Neural progenitor cell (in vitro differentiated cells): Measurements from ENCODE around the gene ISG15. TPM values are rescaled to one million over a fixed set of nuclear protein-coding genes. Genes with fewer than 3 reads are reported as not detected.
A peak's percentile ranks its signal among the peaks of the same experiment; 100 is the strongest.

ENCODE experiments used
- DNase-seq: peaks from one replicate; pipeline ENCODE4 v3.0.0-alpha.2; 2016; ENCODE audit warnings: low spot score
- H2AFZ ChIP-seq: fragments of 200-600 bp; sonication (generic); replicated peaks from 2 replicates; pipeline ENCODE4 v1.6.1; 2016; ENCODE audit warnings: antibody characterized with exemption
- H3F3A ChIP-seq: fragments of 200-600 bp; sonication (generic); 2 replicates; pipeline ENCODE4 v1.6.1; 2016; ENCODE audit warnings: antibody characterized with exemption, low read depth
- H3K27ac ChIP-seq: fragments of 200-600 bp; sonication (generic); 2 replicates; pipeline ENCODE4 v1.5.1; 2016; ENCODE audit warnings: mild to moderate bottlenecking
- H3K27me3 ChIP-seq: fragments of 200-600 bp; sonication (generic); 2 replicates; pipeline ENCODE4 v1.6.1; 2016; ENCODE audit warnings: mild to moderate bottlenecking, moderate library complexity
- H3K36me3 ChIP-seq: fragments of 200-600 bp; sonication (generic); 2 replicates; pipeline ENCODE4 v1.5.1; 2016
- H3K4me1 ChIP-seq: fragments of 200-600 bp; sonication (generic); 2 replicates; pipeline ENCODE4 v1.6.1; 2016; ENCODE audit warnings: mixed run types
- H3K4me2 ChIP-seq: fragments of 200-600 bp; sonication (generic); 2 replicates; pipeline ENCODE4 v1.6.1; 2016
- H3K4me3 ChIP-seq: fragments of 200-600 bp; sonication (generic); 2 replicates; pipeline ENCODE4 v1.5.1; 2016
- H3K79me2 ChIP-seq: fragments of 200-600 bp; sonication (generic); 2 replicates; pipeline ENCODE4 v1.6.1; 2016; ENCODE audit warnings: low read depth
- H3K9ac ChIP-seq: fragments of 200-600 bp; sonication (generic); 2 replicates; pipeline ENCODE4 v1.6.1; 2016
- H3K9me3 ChIP-seq: fragments of 200-600 bp; sonication (generic); 2 replicates; pipeline ENCODE4 v1.5.1; 2016; ENCODE audit warnings: low read depth
- H4K20me1 ChIP-seq: fragments of 200-600 bp; sonication (generic); 2 replicates; pipeline ENCODE4 v1.6.1; 2016; ENCODE audit warnings: low read depth
- H3K27ac Mint-ChIP-seq: 3 replicates; pipeline ENCODE4 v1.8.0; 2021; ENCODE audit warnings: mixed read lengths
- H3K27me3 Mint-ChIP-seq: 2 replicates; pipeline ENCODE4 v1.8.0; 2022; ENCODE audit warnings: low read depth, mild to moderate bottlenecking, inconsistent platforms, moderate library complexity, mixed read lengths; ENCODE audit not compliant: insufficient read depth
- H3K36me3 Mint-ChIP-seq: 3 replicates; pipeline ENCODE4 v1.8.0; 2021; ENCODE audit warnings: mixed read lengths
- H3K4me1 Mint-ChIP-seq: 3 replicates; pipeline ENCODE4 v1.8.0; 2021; ENCODE audit warnings: mixed read lengths
- H3K4me3 Mint-ChIP-seq: 3 replicates; pipeline ENCODE4 v1.8.0; 2021; ENCODE audit warnings: mild to moderate bottlenecking, moderate library complexity, mixed read lengths
- H3K9me3 Mint-ChIP-seq: 3 replicates; pipeline ENCODE4 v1.8.0; 2020; ENCODE audit warnings: mixed read lengths
- CTCF ChIP-seq: fragments of 200-600 bp; sonication (generic); IDR thresholded peaks from 2 replicates; pipeline ENCODE4 v1.5.1; 2017; ENCODE audit warnings: antibody characterized with exemption, mild to moderate bottlenecking
- EZH2 ChIP-seq: fragments of 200-600 bp; sonication (generic); IDR thresholded peaks from 2 replicates; pipeline ENCODE4 v1.6.1; 2017; ENCODE audit warnings: antibody characterized with exemption, mild to moderate bottlenecking, moderate library complexity
- EZH2phosphoT487 ChIP-seq: fragments of 200-600 bp; sonication (generic); IDR thresholded peaks from 2 replicates; pipeline ENCODE4 v1.6.1; 2017; ENCODE audit warnings: antibody characterized with exemption
- total RNA-seq: library from RNA; depleted of rRNA; stranded (reverse); fragments of >200 nt; gene quantifications from 2 replicates; pipeline ENCODE4 v1.2.3, GENCODE V29; 2015; ENCODE audit warnings: low replicate concordance

Gene ISG15
- total RNA-seq, 1 donor from 2014 or later = 22.4 TPM

- Mint-ChIP-seq H3K4me1 (no peaks in the 10 kb centered on the region), H3K9me3 (no peaks in the 10 kb centered on the region), H3K27me3 (peaks cover 2% of the 10 kb centered on the region), H3K4me3 (no peak overlapping the region), H3K36me3 (peaks cover 10% of the 10 kb centered on the region), H3K27ac (no peak overlapping the region)
- TF ChIP-seq EZH2 (no peak), EZH2phosphoT487 (no peak), CTCF (no peak)
- no peak for DNase-seq
- peaks cover 3% of the 10 kb centered on the region for H3F3A ChIP-seq
- no peaks in the 10 kb centered on the region for H3K36me3 ChIP-seq
- peaks cover 6% of the 10 kb centered on the region for H4K20me1 ChIP-seq
- H3K9ac ChIP-seq = no peak overlapping the region
- no peaks in the 10 kb centered on the region for H3K4me1 ChIP-seq
- no peaks in the 10 kb centered on the region for H3K79me2 ChIP-seq
- no peaks in the 10 kb centered on the region for H3K27me3 ChIP-seq
- H3K27ac ChIP-seq = no peak overlapping the region
- H3K4me2 ChIP-seq = no peak overlapping the region
- no peaks in the 10 kb centered on the region for H3K9me3 ChIP-seq
- no peak overlapping the region for H3K4me3 ChIP-seq
- no peak overlapping the region for H2AFZ ChIP-seq
Measured at GRCh38 chr1:1050577-1051052, 37.3 kb downstream of the ISG15 start.

GRCh38 chr1:1051127-1051810 lies 38.0 kb downstream of the ISG15 start:
- H3K27me3 Mint-ChIP-seq = peaks cover 5% of the 10 kb centered on the region
- peaks cover 3% of the 10 kb centered on the region for H3F3A ChIP-seq
- no peaks in the 10 kb centered on the region for H3K27me3 ChIP-seq
- H3K4me3 Mint-ChIP-seq = no peak overlapping the region
- H3K4me2 ChIP-seq = no peak overlapping the region
- no peak overlapping the region for H3K27ac ChIP-seq
- peaks cover 11% of the 10 kb centered on the region for H3K36me3 Mint-ChIP-seq
- no peak overlapping the region for H3K9ac ChIP-seq
- H3K27ac Mint-ChIP-seq = no peak overlapping the region
- DNase-seq = no peak
- no peaks in the 10 kb centered on the region for H3K4me1 ChIP-seq
- H4K20me1 ChIP-seq = peaks cover 9% of the 10 kb centered on the region
- H2AFZ ChIP-seq = no peak overlapping the region
- no peak for TF ChIP-seq EZH2phosphoT487
- TF ChIP-seq CTCF = no peak
- no peak for TF ChIP-seq EZH2
- H3K36me3 ChIP-seq = no peaks in the 10 kb centered on the region
- H3K4me3 ChIP-seq = no peak overlapping the region
- H3K9me3 ChIP-seq = no peaks in the 10 kb centered on the region
- no peaks in the 10 kb centered on the region for H3K4me1 Mint-ChIP-seq
- H3K79me2 ChIP-seq = no peaks in the 10 kb centered on the region
- no peaks in the 10 kb centered on the region for H3K9me3 Mint-ChIP-seq

- Histone ChIP-seq H3K9ac (no peak overlapping the region), H4K20me1 (peaks cover 9% of the 10 kb centered on the region), H3K4me1 (no peaks in the 10 kb centered on the region), H3F3A (peaks cover 3% of the 10 kb centered on the region), H3K27me3 (peaks cover 5% of the 10 kb centered on the region), H2AFZ (no peak overlapping the region), H3K79me2 (no peaks in the 10 kb centered on the region), H3K4me3 (no peak overlapping the region), H3K36me3 (no peaks in the 10 kb centered on the region), H3K4me2 (no peak overlapping the region), H3K27ac (no peak overlapping the region), H3K9me3 (no peaks in the 10 kb centered on the region)
- Mint-ChIP-seq H3K27me3 (peaks cover 8% of the 10 kb centered on the region), H3K27ac (no peak overlapping the region), H3K36me3 (peaks cover 13% of the 10 kb centered on the region), H3K4me3 (peak overlapping the region; percentile 30), H3K4me1 (no peaks in the 10 kb centered on the region), H3K9me3 (no peaks in the 10 kb centered on the region)
- TF ChIP-seq CTCF (no peak), EZH2phosphoT487 (no peak), EZH2 (no peak)
- DNase-seq = no peak
Measured at GRCh38 chr1:1052003-1052840, 38.9 kb downstream of the ISG15 start.
